Nephron progenitor cell (in vitro differentiated cells): ENCODE measurements around the gene CFAP74.

ENCODE experiments used
- DNase-seq: peaks from one replicate; pipeline ENCODE4 v3.0.0; 2021
- H3K27ac Mint-ChIP-seq: 2 replicates; pipeline ENCODE4 v1.8.0; 2021; ENCODE audit warnings: mild to moderate bottlenecking, moderate library complexity, mixed read lengths
- H3K27me3 Mint-ChIP-seq: 2 replicates; pipeline ENCODE4 v1.8.0; 2021; ENCODE audit warnings: mild to moderate bottlenecking, low read depth, mixed read lengths; ENCODE audit not compliant: poor library complexity
- H3K36me3 Mint-ChIP-seq: 2 replicates; pipeline ENCODE4 v1.8.0; 2021; ENCODE audit warnings: low read depth, mixed read lengths
- H3K4me1 Mint-ChIP-seq: 2 replicates; pipeline ENCODE4 v1.8.0; 2021; ENCODE audit warnings: mixed read lengths
- H3K4me3 Mint-ChIP-seq: 2 replicates; pipeline ENCODE4 v1.8.0; 2021; ENCODE audit warnings: mild to moderate bottlenecking, moderate library complexity, mixed read lengths
- H3K9me3 Mint-ChIP-seq: 2 replicates; pipeline ENCODE4 v1.8.0; 2021; ENCODE audit warnings: mild to moderate bottlenecking, moderate library complexity, mixed read lengths
- CTCF ChIP-seq: fragments of 200-600 bp; sonication (generic); IDR thresholded peaks from 2 replicates; pipeline ENCODE4 v1.5.0; 2021; ENCODE audit warnings: antibody characterized with exemption

Gene CFAP74

DNA sequence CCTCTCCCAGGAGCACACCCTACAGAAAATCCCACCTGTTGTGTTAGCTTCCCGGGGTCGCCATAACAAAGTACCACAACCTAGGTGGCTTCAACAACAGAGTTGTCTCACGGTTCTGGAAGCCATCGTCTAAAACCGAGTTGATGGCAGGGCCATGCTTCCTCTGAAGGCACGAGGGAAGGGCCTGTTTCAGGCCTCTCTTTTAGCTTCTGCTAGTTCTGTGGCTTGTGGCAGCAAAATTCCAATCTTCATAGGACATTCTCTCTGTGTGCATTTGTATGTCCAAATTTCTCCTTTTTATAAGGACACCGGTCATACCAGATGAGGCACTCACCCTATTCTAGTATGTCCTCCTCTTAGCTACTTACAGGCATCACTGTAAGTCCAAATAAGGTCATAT is 3.2 kb downstream of the CFAP74 start:
- no peak overlapping the region for H3K4me3 Mint-ChIP-seq
- TF ChIP-seq CTCF = no peak
- H3K27ac Mint-ChIP-seq = no peak overlapping the region
- no peaks in the 10 kb centered on the region for H3K36me3 Mint-ChIP-seq
- H3K27me3 Mint-ChIP-seq = peaks cover 24% of the 10 kb centered on the region
- H3K9me3 Mint-ChIP-seq = peaks cover 3% of the 10 kb centered on the region
- H3K4me1 Mint-ChIP-seq = peaks cover 27% of the 10 kb centered on the region
- no peak for DNase-seq

DNA sequence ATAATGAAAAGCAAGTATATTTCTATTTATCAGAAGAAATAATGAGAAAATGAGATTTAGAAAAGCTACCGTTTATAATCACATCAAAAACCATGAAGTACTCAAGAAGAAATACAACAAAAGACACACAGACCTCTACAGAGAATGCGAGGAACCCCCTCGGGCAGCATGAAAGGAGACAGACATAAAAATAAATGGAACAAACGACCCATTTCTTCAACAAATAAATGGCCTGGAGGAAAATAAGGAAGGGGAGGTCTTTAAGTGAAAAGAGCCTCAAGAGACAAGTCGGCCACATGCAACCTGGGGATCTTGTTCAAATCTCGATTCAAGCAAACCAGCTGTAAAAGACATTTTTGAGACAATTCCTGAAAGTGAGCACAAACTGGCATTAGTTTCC is 6.0 kb downstream of the CFAP74 start:
- TF ChIP-seq CTCF = no peak
- H3K27ac Mint-ChIP-seq = no peak overlapping the region
- DNase-seq = no peak
- H3K9me3 Mint-ChIP-seq = peaks cover 8% of the 10 kb centered on the region
- peaks cover 21% of the 10 kb centered on the region for H3K4me1 Mint-ChIP-seq
- no peak overlapping the region for H3K4me3 Mint-ChIP-seq
- no peaks in the 10 kb centered on the region for H3K36me3 Mint-ChIP-seq
- peaks cover 24% of the 10 kb centered on the region for H3K27me3 Mint-ChIP-seq

GRCh38 chr1:1996207-1996651 is 7.4 kb downstream of the CFAP74 start:
- H3K36me3 Mint-ChIP-seq = no peaks in the 10 kb centered on the region
- peaks cover 15% of the 10 kb centered on the region for H3K4me1 Mint-ChIP-seq
- H3K9me3 Mint-ChIP-seq = peaks cover 8% of the 10 kb centered on the region
- H3K27ac Mint-ChIP-seq = no peak overlapping the region
- no peak for TF ChIP-seq CTCF
- no peak overlapping the region for H3K4me3 Mint-ChIP-seq
- H3K27me3 Mint-ChIP-seq = peaks cover 24% of the 10 kb centered on the region
- no peak for DNase-seq

GRCh38 chr1:1994536-1994935 is 9.1 kb downstream of the CFAP74 start:
- Mint-ChIP-seq H3K27ac (no peak overlapping the region), H3K36me3 (no peaks in the 10 kb centered on the region), H3K9me3 (peaks cover 8% of the 10 kb centered on the region), H3K27me3 (peaks cover 30% of the 10 kb centered on the region), H3K4me1 (peaks cover 32% of the 10 kb centered on the region), H3K4me3 (no peak overlapping the region)
- no peak for DNase-seq
- TF ChIP-seq CTCF = no peak

DNA sequence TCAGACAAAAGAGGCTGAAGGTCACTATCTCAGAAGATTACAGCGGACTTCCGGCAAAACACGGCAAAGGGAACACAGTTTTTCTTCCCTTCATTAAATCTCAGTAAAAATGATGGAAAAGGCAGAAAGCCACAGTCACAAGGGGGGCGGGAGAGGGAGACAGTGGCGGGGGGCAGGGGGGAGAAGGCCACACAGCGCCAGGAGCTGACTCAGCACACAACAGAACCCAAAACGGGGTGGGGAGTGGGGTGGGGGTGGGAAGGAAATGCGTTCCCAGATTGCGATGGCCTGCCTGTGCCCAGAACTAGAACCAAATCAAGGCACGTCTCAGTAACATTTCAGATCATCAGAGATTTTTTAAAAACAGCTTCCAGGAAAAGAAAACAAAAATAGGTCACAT is 13.4 kb downstream of the CFAP74 start:
- H3K4me1 Mint-ChIP-seq = peaks cover 54% of the 10 kb centered on the region
- DNase-seq = no peak
- no peak for TF ChIP-seq CTCF
- H3K9me3 Mint-ChIP-seq = peaks cover 5% of the 10 kb centered on the region
- no peaks in the 10 kb centered on the region for H3K36me3 Mint-ChIP-seq
- H3K27me3 Mint-ChIP-seq = peaks cover 14% of the 10 kb centered on the region
- no peak overlapping the region for H3K27ac Mint-ChIP-seq
- no peak overlapping the region for H3K4me3 Mint-ChIP-seq

- Mint-ChIP-seq H3K9me3 (peaks cover 3% of the 10 kb centered on the region), H3K4me1 (peaks cover 55% of the 10 kb centered on the region), H3K36me3 (no peaks in the 10 kb centered on the region), H3K27ac (no peak overlapping the region), H3K27me3 (peaks cover 10% of the 10 kb centered on the region), H3K4me3 (no peak overlapping the region)
- no peak for TF ChIP-seq CTCF
- DNase-seq = no peak
Observed at GRCh38 chr1:1989789-1990188, 13.8 kb downstream of the CFAP74 start.
